ENCODE measurements around the gene LRRC45. TPM values are rescaled to one million over a fixed set of nuclear protein-coding genes. Genes with fewer than 3 reads are reported as not detected.
"Not testable (repeated sequence)": the region's sequence is repeated elsewhere in the genome, so short reads cannot be mapped to it uniquely, and the experiment has no call there.

The LRRC45 gene
- 10 to 100 TPM; 54.5 to 68.4 TPM for total RNA-seq

- ChIA-PET POLR2A (interaction anchor here (0.7 to 1.2 kb wide), 2 partner anchors 15 to 64 kb away, joined by 3 to 4 read pairs; partner anchors contain the start of gene DCXR), CTCF (interaction anchor here (0.8 to 7.4 kb wide), 6 partner anchors 9 to 149 kb away, joined by 3 to 66 read pairs (median 5); partner anchors contain the start of genes DCXR, NOTUM and RAC3)
- peak; percentile 100 for DNase-seq
- Mint-ChIP-seq H3K27ac (peak within 1 kb of the TSS; percentile 82), H3K9me3 (no peaks in the 10 kb centered on the region), H3K4me1 (peaks cover 47% of the 10 kb centered on the region), H3K36me3 (ENCODE audit: low read depth) (peaks cover 12% of the 10 kb centered on the region), H3K4me3 (peak within 1 kb of the TSS; percentile 84), H3K27me3 (no peaks in the 10 kb centered on the region)
These were observed at the start of gene LRRC45 for GRCh38 chr17:82022981-82023446. Gene LRRC45 (plus strand): TSS chr17:82023305. CDS start chr17:82023644, 339 bp downstream.

- Mint-ChIP-seq H3K4me1 (peaks cover 20% of the 10 kb centered on the region), H3K4me3 (no peak overlapping the region), H3K27me3 (peaks cover 2% of the 10 kb centered on the region), H3K9me3 (peaks cover 9% of the 10 kb centered on the region), H3K27ac (no peak overlapping the region), H3K36me3 (ENCODE audit: low read depth) (no peaks in the 10 kb centered on the region)
- ChIA-PET CTCF (no interaction called here), POLR2A (no interaction called here)
- DNase-seq: no peak
These were observed 49.7 kb upstream of the LRRC45 start for GRCh38 chr17:81973432-81973831.

GRCh38 chr17:81976332-81977210, 46.5 kb upstream of the LRRC45 start:
- Mint-ChIP-seq H3K27ac (peak overlapping the region; percentile 97), H3K4me3 (peak overlapping the region; percentile 86), H3K36me3 (ENCODE audit: low read depth) (peaks cover 17% of the 10 kb centered on the region), H3K9me3 (peaks cover 9% of the 10 kb centered on the region), H3K27me3 (peaks cover 2% of the 10 kb centered on the region), H3K4me1 (peaks cover 40% of the 10 kb centered on the region)
- ChIA-PET CTCF (interaction anchor here (1.0 to 2.8 kb wide), 5 partner anchors 9 to 54 kb away, joined by 3 to 18 read pairs (median 6); no protein-coding TSS in a partner anchor), POLR2A (no interaction called here)
- DNase-seq: peak; percentile 26

- H3K4me3 Mint-ChIP-seq: peak within 1 kb of the TSS; percentile 86
- H3K27ac Mint-ChIP-seq: peak within 1 kb of the TSS; percentile 97
- DNase-seq: peak; percentile 90
- ChIA-PET POLR2A (no interaction called here), CTCF (interaction anchor here (1.0 to 2.8 kb wide), 4 partner anchors 8 to 53 kb away, joined by 3 to 18 read pairs (median 6); no protein-coding TSS in a partner anchor)
- H3K4me1 Mint-ChIP-seq: peaks cover 44% of the 10 kb centered on the region
- peaks cover 17% of the 10 kb centered on the region for H3K36me3 Mint-ChIP-seq (ENCODE audit: low read depth)
- H3K27me3 Mint-ChIP-seq: peaks cover 2% of the 10 kb centered on the region
- peaks cover 8% of the 10 kb centered on the region for H3K9me3 Mint-ChIP-seq
These were observed 45.8 kb upstream of the LRRC45 start, which contains the start of gene ASPSCR1 for GRCh38 chr17:81977211-81977808. Gene ASPSCR1 (plus strand): TSS chr17:81977629. CDS start chr17:81977647, 18 bp downstream.

- Mint-ChIP-seq H3K4me3 (peak overlapping the region; percentile 71), H3K36me3 (ENCODE audit: low read depth) (peaks cover 17% of the 10 kb centered on the region), H3K27me3 (peaks cover 2% of the 10 kb centered on the region), H3K27ac (peak overlapping the region; percentile 82), H3K4me1 (peaks cover 53% of the 10 kb centered on the region), H3K9me3 (peaks cover 5% of the 10 kb centered on the region)
- ChIA-PET CTCF (interaction anchor here (0.6 to 2.7 kb wide), 5 partner anchors 19 to 53 kb away, joined by 3 to 9 read pairs (median 4); no protein-coding TSS in a partner anchor), POLR2A (no interaction called here)
- no peak for DNase-seq
These were observed 44.4 kb upstream of the LRRC45 start for GRCh38 chr17:81978524-81979298.

- no peak overlapping the region for H3K27ac Mint-ChIP-seq
- no peak for DNase-seq
- H3K9me3 Mint-ChIP-seq: no peaks in the 10 kb centered on the region
- H3K36me3 Mint-ChIP-seq (ENCODE audit: low read depth): peaks cover 24% of the 10 kb centered on the region
- H3K4me1 Mint-ChIP-seq: peaks cover 56% of the 10 kb centered on the region
- H3K27me3 Mint-ChIP-seq: no peaks in the 10 kb centered on the region
- CTCF ChIA-PET: interaction anchor here (1.7 to 2.7 kb wide), 2 partner anchors 20 to 40 kb away, joined by 4 to 9 read pairs; no protein-coding TSS in a partner anchor
- POLR2A ChIA-PET: no interaction called here
- peak overlapping the region; percentile 10 for H3K4me3 Mint-ChIP-seq
These were observed 43.0 kb upstream of the LRRC45 start for GRCh38 chr17:81980122-81980521.

GRCh38 chr17:81980707-81981343, 42.3 kb upstream of the LRRC45 start:
- ChIA-PET POLR2A (no interaction called here), CTCF (interaction anchor here (1.7 kb wide), 1 partner anchor 39 kb away, joined by 4 read pairs; no protein-coding TSS in a partner anchor)
- H3K4me1 Mint-ChIP-seq: peaks cover 57% of the 10 kb centered on the region
- peaks cover 30% of the 10 kb centered on the region for H3K36me3 Mint-ChIP-seq (ENCODE audit: low read depth)
- no peak overlapping the region for H3K27ac Mint-ChIP-seq
- no peaks in the 10 kb centered on the region for H3K9me3 Mint-ChIP-seq
- H3K4me3 Mint-ChIP-seq: no peak overlapping the region
- H3K27me3 Mint-ChIP-seq: no peaks in the 10 kb centered on the region
- no peak for DNase-seq

GRCh38 chr17:81981511-81981910, 41.6 kb upstream of the LRRC45 start:
- H3K4me3 Mint-ChIP-seq, CTCF ChIA-PET, H3K9me3 Mint-ChIP-seq, DNase-seq, H3K27ac Mint-ChIP-seq, POLR2A ChIA-PET, H3K27me3 Mint-ChIP-seq: not testable (repeated sequence)
- H3K36me3 Mint-ChIP-seq (ENCODE audit: low read depth): peaks cover 32% of the 10 kb centered on the region
- peaks cover 51% of the 10 kb centered on the region for H3K4me1 Mint-ChIP-seq

GRCh38 chr17:81983011-81983638, 40.0 kb upstream of the LRRC45 start:
- peaks cover 36% of the 10 kb centered on the region for H3K36me3 Mint-ChIP-seq (ENCODE audit: low read depth)
- POLR2A ChIA-PET: no interaction called here
- DNase-seq: no peak
- H3K27ac Mint-ChIP-seq: no peak overlapping the region
- H3K4me3 Mint-ChIP-seq: no peak overlapping the region
- H3K4me1 Mint-ChIP-seq: peaks cover 49% of the 10 kb centered on the region
- H3K9me3 Mint-ChIP-seq: no peaks in the 10 kb centered on the region
- no peaks in the 10 kb centered on the region for H3K27me3 Mint-ChIP-seq
- CTCF ChIA-PET: interaction anchor here (0.6 to 1.5 kb wide), 4 partner anchors 47 to 678 kb away, joined by 3 to 4 read pairs (median 3); partner anchors contain the start of gene DCXR

- POLR2A ChIA-PET: no interaction called here
- H3K4me3 Mint-ChIP-seq: no peak overlapping the region
- H3K4me1 Mint-ChIP-seq: peaks cover 45% of the 10 kb centered on the region
- peaks cover 34% of the 10 kb centered on the region for H3K36me3 Mint-ChIP-seq (ENCODE audit: low read depth)
- no peaks in the 10 kb centered on the region for H3K27me3 Mint-ChIP-seq
- no peak overlapping the region for H3K27ac Mint-ChIP-seq
- CTCF ChIA-PET: interaction anchor here (0.6 to 1.5 kb wide), 3 partner anchors 47 to 678 kb away, joined by 3 read pairs; no protein-coding TSS in a partner anchor
- H3K9me3 Mint-ChIP-seq: no peaks in the 10 kb centered on the region
- no peak for DNase-seq
These were observed 39.3 kb upstream of the LRRC45 start for GRCh38 chr17:81983639-81984373.
